ENCODE measurements around the gene BRIP1. TPM values are rescaled to one million over a fixed set of nuclear protein-coding genes. Genes with fewer than 3 reads are reported as not detected.

BRIP1 gene
- polyA plus RNA-seq, 1 donor = 6.4 TPM

DNA sequence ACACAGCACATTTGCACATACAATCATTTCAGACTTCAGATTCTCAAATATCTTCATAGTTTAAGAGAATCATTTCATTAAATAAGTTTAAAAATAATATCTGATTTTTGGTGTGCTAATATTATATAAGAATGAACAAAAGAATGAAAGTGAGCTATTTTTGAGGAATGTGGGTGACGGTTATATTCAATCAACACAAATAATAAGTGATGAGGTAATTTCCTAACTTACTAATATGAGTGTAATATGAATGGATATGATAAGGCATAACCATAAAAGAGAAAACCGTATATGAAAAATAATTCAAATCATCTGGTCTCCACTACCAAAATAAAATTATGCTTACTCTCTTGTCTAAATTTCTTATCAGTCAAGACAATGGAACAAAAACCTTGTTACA, 203.9 kb downstream of the BRIP1 start:
- 100% methylated on average over 2 of the region's 2 CpGs for WGBS (ENCODE audit: insufficient coverage, low lambda C conversion rate)
- H3K27me3 ChIP-seq (ENCODE audit: control insufficient read depth, insufficient read depth, low read length) = no peaks in the 10 kb centered on the region
- no peak overlapping the region for H3K4me3 ChIP-seq (ENCODE audit: low read length)
- H3K4me1 ChIP-seq (ENCODE audit: control insufficient read depth, insufficient read depth, low read length) = no peaks in the 10 kb centered on the region
- no peaks in the 10 kb centered on the region for H3K9me3 ChIP-seq (ENCODE audit: control insufficient read depth, low read depth, low read length)
- no peaks in the 10 kb centered on the region for H3K36me3 ChIP-seq (ENCODE audit: control insufficient read depth, insufficient read depth, low read length)
- no peak overlapping the region for H3K27ac ChIP-seq (ENCODE audit: low read length)
- DNase-seq = no peak

- Histone ChIP-seq H3K9me3 (ENCODE audit: control insufficient read depth, low read depth, low read length) (no peaks in the 10 kb centered on the region), H3K27me3 (ENCODE audit: control insufficient read depth, insufficient read depth, low read length) (no peaks in the 10 kb centered on the region), H3K4me1 (ENCODE audit: control insufficient read depth, insufficient read depth, low read length) (no peaks in the 10 kb centered on the region), H3K4me3 (ENCODE audit: low read length) (no peak overlapping the region), H3K27ac (ENCODE audit: low read length) (no peak overlapping the region), H3K36me3 (ENCODE audit: control insufficient read depth, insufficient read depth, low read length) (no peaks in the 10 kb centered on the region)
- no CpG with 5 or more reads among the region's 2 CpGs for WGBS (ENCODE audit: insufficient coverage, low lambda C conversion rate)
- DNase-seq = no peak
These were observed 205.1 kb downstream of the BRIP1 start for GRCh38 chr17:61658183-61658582.

DNA sequence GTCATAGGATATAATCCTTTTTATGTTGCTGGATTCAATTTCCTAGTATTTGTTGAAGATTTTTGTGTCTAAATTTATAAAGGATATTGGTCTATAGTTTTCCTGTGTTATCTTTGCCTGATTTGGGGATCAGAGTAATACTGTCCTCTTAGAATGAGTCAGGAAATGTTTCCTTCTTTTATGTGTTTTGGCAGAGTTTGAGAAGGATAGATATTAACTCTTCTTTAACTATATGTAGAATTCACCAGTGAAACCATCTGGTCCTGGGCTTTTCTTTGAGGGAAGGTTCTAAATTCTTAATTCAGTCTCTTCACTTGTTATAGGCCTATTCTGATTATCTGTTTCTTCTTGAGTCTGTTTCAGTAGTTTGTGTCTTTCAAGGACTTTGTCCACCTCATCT, 206.0 kb downstream of the BRIP1 start:
- DNase-seq = no peak
- H3K27ac ChIP-seq (ENCODE audit: low read length) = no peak overlapping the region
- no peaks in the 10 kb centered on the region for H3K9me3 ChIP-seq (ENCODE audit: control insufficient read depth, low read depth, low read length)
- H3K4me1 ChIP-seq (ENCODE audit: control insufficient read depth, insufficient read depth, low read length) = no peaks in the 10 kb centered on the region
- no peak overlapping the region for H3K4me3 ChIP-seq (ENCODE audit: low read length)
- no peaks in the 10 kb centered on the region for H3K36me3 ChIP-seq (ENCODE audit: control insufficient read depth, insufficient read depth, low read length)
- H3K27me3 ChIP-seq (ENCODE audit: control insufficient read depth, insufficient read depth, low read length) = no peaks in the 10 kb centered on the region

- Histone ChIP-seq H3K9me3 (ENCODE audit: control insufficient read depth, low read depth, low read length) (no peaks in the 10 kb centered on the region), H3K27me3 (ENCODE audit: control insufficient read depth, insufficient read depth, low read length) (no peaks in the 10 kb centered on the region), H3K27ac (ENCODE audit: low read length) (no peak overlapping the region), H3K36me3 (ENCODE audit: control insufficient read depth, insufficient read depth, low read length) (no peaks in the 10 kb centered on the region), H3K4me3 (ENCODE audit: low read length) (no peak overlapping the region), H3K4me1 (ENCODE audit: control insufficient read depth, insufficient read depth, low read length) (no peaks in the 10 kb centered on the region)
- 100% methylated on average over 1 of the region's 1 CpG for WGBS (ENCODE audit: insufficient coverage, low lambda C conversion rate)
- no peak for DNase-seq
These were observed 206.6 kb downstream of the BRIP1 start for GRCh38 chr17:61656721-61657217.

GRCh38 chr17:61650749-61651148, 212.6 kb downstream of the BRIP1 start:
- no peak for DNase-seq
- Histone ChIP-seq H3K4me1 (ENCODE audit: control insufficient read depth, insufficient read depth, low read length) (no peaks in the 10 kb centered on the region), H3K36me3 (ENCODE audit: control insufficient read depth, insufficient read depth, low read length) (no peaks in the 10 kb centered on the region), H3K27me3 (ENCODE audit: control insufficient read depth, insufficient read depth, low read length) (no peaks in the 10 kb centered on the region), H3K27ac (ENCODE audit: low read length) (no peak overlapping the region), H3K4me3 (ENCODE audit: low read length) (no peak overlapping the region), H3K9me3 (ENCODE audit: control insufficient read depth, low read depth, low read length) (no peaks in the 10 kb centered on the region)
- WGBS (ENCODE audit: insufficient coverage, low lambda C conversion rate) = no CpG with 5 or more reads among the region's 2 CpGs

GRCh38 chr17:61648587-61648986, 214.7 kb downstream of the BRIP1 start:
- no CpG with 5 or more reads among the region's 1 CpG for WGBS (ENCODE audit: insufficient coverage, low lambda C conversion rate)
- no peaks in the 10 kb centered on the region for H3K36me3 ChIP-seq (ENCODE audit: control insufficient read depth, insufficient read depth, low read length)
- no peaks in the 10 kb centered on the region for H3K9me3 ChIP-seq (ENCODE audit: control insufficient read depth, low read depth, low read length)
- no peak overlapping the region for H3K4me3 ChIP-seq (ENCODE audit: low read length)
- DNase-seq = no peak
- H3K27me3 ChIP-seq (ENCODE audit: control insufficient read depth, insufficient read depth, low read length) = peaks cover 4% of the 10 kb centered on the region
- no peak overlapping the region for H3K27ac ChIP-seq (ENCODE audit: low read length)
- H3K4me1 ChIP-seq (ENCODE audit: control insufficient read depth, insufficient read depth, low read length) = no peaks in the 10 kb centered on the region

DNA sequence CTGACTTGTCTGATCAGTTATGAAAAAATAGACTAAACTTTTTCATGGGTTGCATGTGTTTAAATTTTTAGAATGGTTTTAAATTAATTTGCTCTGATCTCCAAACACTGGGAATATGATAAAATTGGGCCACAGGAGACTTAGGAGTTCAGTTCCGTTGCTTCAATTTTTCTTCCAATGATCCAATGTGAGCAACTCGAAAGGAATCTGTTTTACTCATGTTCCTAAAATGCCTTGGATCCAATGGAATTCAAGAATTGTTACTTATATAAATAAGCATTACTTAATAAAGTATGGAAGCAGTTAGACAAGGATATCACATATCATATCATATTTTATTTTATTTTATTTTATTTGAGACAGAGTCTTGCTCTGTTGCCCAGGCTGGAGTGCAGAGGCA, 216.3 kb downstream of the BRIP1 start:
- no peak overlapping the region for H3K4me3 ChIP-seq (ENCODE audit: low read length)
- H3K36me3 ChIP-seq (ENCODE audit: control insufficient read depth, insufficient read depth, low read length) = no peaks in the 10 kb centered on the region
- no peak overlapping the region for H3K27ac ChIP-seq (ENCODE audit: low read length)
- no peak for DNase-seq
- H3K9me3 ChIP-seq (ENCODE audit: control insufficient read depth, low read depth, low read length) = no peaks in the 10 kb centered on the region
- H3K27me3 ChIP-seq (ENCODE audit: control insufficient read depth, insufficient read depth, low read length) = peaks cover 5% of the 10 kb centered on the region
- no peaks in the 10 kb centered on the region for H3K4me1 ChIP-seq (ENCODE audit: control insufficient read depth, insufficient read depth, low read length)
- WGBS (ENCODE audit: insufficient coverage, low lambda C conversion rate) = 100% methylated on average over 1 of the region's 2 CpGs

GRCh38 chr17:61646482-61646881, 216.8 kb downstream of the BRIP1 start:
- H3K27me3 ChIP-seq (ENCODE audit: control insufficient read depth, insufficient read depth, low read length) = peaks cover 5% of the 10 kb centered on the region
- DNase-seq = no peak

DNA sequence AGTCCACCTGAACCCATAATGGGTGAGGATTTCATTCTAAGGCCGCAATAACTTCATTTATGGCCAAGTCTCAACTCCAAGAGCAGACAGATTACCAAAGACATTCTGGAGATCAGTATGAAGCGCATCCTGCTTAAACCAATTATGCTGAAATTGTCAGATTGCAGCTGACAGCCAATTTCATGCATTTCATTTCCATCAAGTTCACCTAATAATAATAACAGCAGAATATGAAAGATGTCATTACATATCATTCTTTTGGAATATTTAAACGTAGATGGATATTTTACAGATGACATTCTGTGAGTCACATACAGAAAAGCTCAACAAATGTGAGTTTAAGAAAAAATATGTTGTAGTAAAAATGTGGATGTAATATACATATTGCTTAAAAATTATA, 217.4 kb downstream of the BRIP1 start:
- no peaks in the 10 kb centered on the region for H3K4me1 ChIP-seq (ENCODE audit: control insufficient read depth, insufficient read depth, low read length)
- H3K9me3 ChIP-seq (ENCODE audit: control insufficient read depth, low read depth, low read length) = no peaks in the 10 kb centered on the region
- no peaks in the 10 kb centered on the region for H3K36me3 ChIP-seq (ENCODE audit: control insufficient read depth, insufficient read depth, low read length)
- peaks cover 5% of the 10 kb centered on the region for H3K27me3 ChIP-seq (ENCODE audit: control insufficient read depth, insufficient read depth, low read length)
- no peak for DNase-seq
- WGBS (ENCODE audit: insufficient coverage, low lambda C conversion rate) = 20% methylated on average over 1 of the region's 3 CpGs
- no peak overlapping the region for H3K27ac ChIP-seq (ENCODE audit: low read length)
- H3K4me3 ChIP-seq (ENCODE audit: low read length) = no peak overlapping the region

More at GRCh38 chr17:61646482-61646881, 216.8 kb downstream of the BRIP1 start:
- Histone ChIP-seq H3K9me3 (ENCODE audit: control insufficient read depth, low read depth, low read length) (no peaks in the 10 kb centered on the region), H3K27ac (ENCODE audit: low read length) (no peak overlapping the region), H3K4me3 (ENCODE audit: low read length) (no peak overlapping the region), H3K36me3 (ENCODE audit: control insufficient read depth, insufficient read depth, low read length) (no peaks in the 10 kb centered on the region), H3K4me1 (ENCODE audit: control insufficient read depth, insufficient read depth, low read length) (no peaks in the 10 kb centered on the region)

- peaks cover 5% of the 10 kb centered on the region for H3K27me3 ChIP-seq (ENCODE audit: control insufficient read depth, insufficient read depth, low read length)
- no peaks in the 10 kb centered on the region for H3K36me3 ChIP-seq (ENCODE audit: control insufficient read depth, insufficient read depth, low read length)
- no peaks in the 10 kb centered on the region for H3K4me1 ChIP-seq (ENCODE audit: control insufficient read depth, insufficient read depth, low read length)
- no peak overlapping the region for H3K27ac ChIP-seq (ENCODE audit: low read length)
- H3K9me3 ChIP-seq (ENCODE audit: control insufficient read depth, low read depth, low read length) = no peaks in the 10 kb centered on the region
- WGBS (ENCODE audit: insufficient coverage, low lambda C conversion rate) = 100% methylated on average over 1 of the region's 2 CpGs
- H3K4me3 ChIP-seq (ENCODE audit: low read length) = no peak overlapping the region
- no peak for DNase-seq
These were observed 218.2 kb downstream of the BRIP1 start for GRCh38 chr17:61644800-61645774.

DNA sequence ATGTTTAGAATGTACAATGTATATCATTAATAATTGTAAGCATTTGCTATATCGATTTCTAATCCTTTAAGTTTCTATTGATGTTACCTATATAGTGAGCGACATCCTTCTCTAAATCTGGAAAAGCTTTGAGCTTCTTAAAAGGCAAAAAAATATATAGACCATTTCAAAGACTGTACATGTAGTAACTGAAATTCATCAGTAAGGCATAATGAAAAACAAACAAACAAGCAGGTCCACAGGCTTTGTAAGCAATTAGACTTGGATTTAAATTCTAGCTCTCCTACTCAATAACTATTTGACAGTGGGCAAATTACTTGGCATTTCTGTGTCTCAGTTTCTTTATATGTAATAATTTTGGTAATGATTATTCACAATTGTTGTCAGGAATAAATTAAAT, 220.6 kb downstream of the BRIP1 start:
- Histone ChIP-seq H3K36me3 (ENCODE audit: control insufficient read depth, insufficient read depth, low read length) (no peaks in the 10 kb centered on the region), H3K9me3 (ENCODE audit: control insufficient read depth, low read depth, low read length) (no peaks in the 10 kb centered on the region), H3K27ac (ENCODE audit: low read length) (no peak overlapping the region), H3K4me1 (ENCODE audit: control insufficient read depth, insufficient read depth, low read length) (no peaks in the 10 kb centered on the region), H3K4me3 (ENCODE audit: low read length) (no peak overlapping the region), H3K27me3 (ENCODE audit: control insufficient read depth, insufficient read depth, low read length) (peaks cover 5% of the 10 kb centered on the region)
- WGBS (ENCODE audit: insufficient coverage, low lambda C conversion rate) = 100% methylated on average over 2 of the region's 2 CpGs
- no peak for DNase-seq

All from large intestine (tissue), 3 donors.